Measurements from ENCODE around the gene COL6A2.

COL6A2 gene

DNA sequence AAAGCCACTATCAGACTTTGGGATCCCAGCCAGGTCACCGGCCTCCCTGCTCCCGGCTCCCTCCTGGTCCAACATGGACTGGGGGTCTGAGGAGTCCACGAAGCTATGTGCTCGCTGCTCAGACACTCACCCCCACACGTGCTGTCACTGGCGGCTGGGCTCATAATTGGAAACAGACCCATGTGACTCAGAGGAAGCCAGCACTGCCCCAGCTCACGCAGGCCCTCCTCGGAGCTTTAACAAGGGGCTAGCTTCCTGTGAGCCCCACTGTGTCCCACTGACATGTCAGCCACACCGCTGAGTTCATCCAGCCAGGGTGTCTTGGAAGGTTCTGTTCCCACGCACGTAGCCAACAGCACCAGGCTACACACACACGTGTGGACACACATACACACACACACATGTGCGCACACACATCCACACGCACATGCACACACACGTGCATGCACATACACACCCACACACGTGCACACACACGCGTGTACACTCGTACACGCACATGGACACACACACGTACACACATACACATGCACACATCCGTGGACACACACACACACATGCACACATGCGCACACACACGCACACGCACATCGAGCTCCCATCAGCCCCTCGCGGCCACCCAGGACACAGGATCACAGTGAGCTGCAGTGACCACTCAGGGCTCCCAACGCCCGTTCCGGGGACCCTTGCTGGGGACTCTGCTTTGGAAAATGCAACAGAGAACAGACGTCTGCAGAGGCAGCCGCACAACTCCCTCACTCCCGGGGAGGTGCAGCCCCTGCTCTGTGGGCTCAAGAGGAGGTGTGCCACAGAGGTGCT, 18.4 kb upstream of the COL6A2 start:
- no peaks in the 10 kb centered on the region for H3K4me1 ChIP-seq (ENCODE audit: control extremely low read depth in 1 of 4, control insufficient read depth in 4 of 4, insufficient read depth in 4 of 4, low read length in 3 of 4)
- H3K4me3 ChIP-seq (ENCODE audit: control insufficient read depth in 1 of 7, extremely low read depth in 1 of 7, insufficient read depth in 4 of 7, low read depth in 2 of 7, low read length in 6 of 7), result no peak overlapping the region
- peaks cover 0 to 2% (median 0%) of the 10 kb centered on the region in 5 experiments for H3K27me3 ChIP-seq (replicated peaks in 2 of 5; ENCODE audit: control insufficient read depth in 4 of 5, insufficient read depth in 5 of 5, low read length in 4 of 5)
- WGBS (ENCODE audit: insufficient coverage), result 86% methylated on average over 25 of the region's 34 CpGs
- H3K36me3 ChIP-seq (ENCODE audit: control insufficient read depth in 4 of 4, insufficient read depth in 4 of 4, low read length in 3 of 4), result no peaks in the 10 kb centered on the region
- ChIA-PET POLR2A (no interaction called here), CTCF (no interaction called here)
- no peak overlapping the region for H3K27ac ChIP-seq (ENCODE audit: insufficient read depth in 1 of 2, low read depth in 1 of 2, low read length in 2 of 2, poor library complexity in 1 of 2, severe bottlenecking in 2 of 2)
- no peak for DNase-seq
- no peaks in the 10 kb centered on the region for H3K9me3 ChIP-seq (ENCODE audit: control extremely low read depth in 1 of 5, control insufficient read depth in 4 of 5, insufficient read depth in 2 of 5, low read depth in 1 of 5, low read length in 4 of 5)

GRCh38 chr21:46080171-46081021, 17.5 kb upstream of the COL6A2 start:
- Histone ChIP-seq H3K27ac (ENCODE audit: insufficient read depth in 1 of 2, low read depth in 1 of 2, low read length in 2 of 2, poor library complexity in 1 of 2, severe bottlenecking in 2 of 2) (no peak overlapping the region), H3K9me3 (ENCODE audit: control extremely low read depth in 1 of 5, control insufficient read depth in 4 of 5, insufficient read depth in 2 of 5, low read depth in 1 of 5, low read length in 4 of 5) (no peaks in the 10 kb centered on the region), H3K36me3 (ENCODE audit: control insufficient read depth in 4 of 4, insufficient read depth in 4 of 4, low read length in 3 of 4) (no peaks in the 10 kb centered on the region), H3K4me3 (ENCODE audit: control insufficient read depth in 1 of 7, extremely low read depth in 1 of 7, insufficient read depth in 4 of 7, low read depth in 2 of 7, low read length in 6 of 7) (no peak overlapping the region), H3K4me1 (ENCODE audit: control extremely low read depth in 1 of 4, control insufficient read depth in 4 of 4, insufficient read depth in 4 of 4, low read length in 3 of 4) (no peaks in the 10 kb centered on the region), H3K27me3 (replicated peaks in 2 of 5; ENCODE audit: control insufficient read depth in 4 of 5, insufficient read depth in 5 of 5, low read length in 4 of 5) (peaks cover 0 to 2% (median 0%) of the 10 kb centered on the region in 5 experiments)
- 97% methylated on average over 23 of the region's 30 CpGs for WGBS (ENCODE audit: insufficient coverage)
- DNase-seq, result no peak
- ChIA-PET CTCF (no interaction called here), POLR2A (no interaction called here)

GRCh38 chr21:46081022-46081861, 16.7 kb upstream of the COL6A2 start:
- ChIA-PET CTCF (no interaction called here), POLR2A (no interaction called here)
- Histone ChIP-seq H3K27ac (ENCODE audit: insufficient read depth in 1 of 2, low read depth in 1 of 2, low read length in 2 of 2, poor library complexity in 1 of 2, severe bottlenecking in 2 of 2) (no peak overlapping the region), H3K27me3 (replicated peaks in 2 of 5; ENCODE audit: control insufficient read depth in 4 of 5, insufficient read depth in 5 of 5, low read length in 4 of 5) (peaks cover 0 to 2% (median 1%) of the 10 kb centered on the region in 5 experiments), H3K9me3 (ENCODE audit: control extremely low read depth in 1 of 5, control insufficient read depth in 4 of 5, insufficient read depth in 2 of 5, low read depth in 1 of 5, low read length in 4 of 5) (peaks cover 0 to 5% (median 0%) of the 10 kb centered on the region in 5 experiments), H3K36me3 (ENCODE audit: control insufficient read depth in 4 of 4, insufficient read depth in 4 of 4, low read length in 3 of 4) (no peaks in the 10 kb centered on the region), H3K4me1 (ENCODE audit: control extremely low read depth in 1 of 4, control insufficient read depth in 4 of 4, insufficient read depth in 4 of 4, low read length in 3 of 4) (no peaks in the 10 kb centered on the region), H3K4me3 (ENCODE audit: control insufficient read depth in 1 of 7, extremely low read depth in 1 of 7, insufficient read depth in 4 of 7, low read depth in 2 of 7, low read length in 6 of 7) (no peak overlapping the region)
- WGBS (ENCODE audit: insufficient coverage), result 93% methylated on average over 37 of the region's 39 CpGs
- no peak for DNase-seq

DNA sequence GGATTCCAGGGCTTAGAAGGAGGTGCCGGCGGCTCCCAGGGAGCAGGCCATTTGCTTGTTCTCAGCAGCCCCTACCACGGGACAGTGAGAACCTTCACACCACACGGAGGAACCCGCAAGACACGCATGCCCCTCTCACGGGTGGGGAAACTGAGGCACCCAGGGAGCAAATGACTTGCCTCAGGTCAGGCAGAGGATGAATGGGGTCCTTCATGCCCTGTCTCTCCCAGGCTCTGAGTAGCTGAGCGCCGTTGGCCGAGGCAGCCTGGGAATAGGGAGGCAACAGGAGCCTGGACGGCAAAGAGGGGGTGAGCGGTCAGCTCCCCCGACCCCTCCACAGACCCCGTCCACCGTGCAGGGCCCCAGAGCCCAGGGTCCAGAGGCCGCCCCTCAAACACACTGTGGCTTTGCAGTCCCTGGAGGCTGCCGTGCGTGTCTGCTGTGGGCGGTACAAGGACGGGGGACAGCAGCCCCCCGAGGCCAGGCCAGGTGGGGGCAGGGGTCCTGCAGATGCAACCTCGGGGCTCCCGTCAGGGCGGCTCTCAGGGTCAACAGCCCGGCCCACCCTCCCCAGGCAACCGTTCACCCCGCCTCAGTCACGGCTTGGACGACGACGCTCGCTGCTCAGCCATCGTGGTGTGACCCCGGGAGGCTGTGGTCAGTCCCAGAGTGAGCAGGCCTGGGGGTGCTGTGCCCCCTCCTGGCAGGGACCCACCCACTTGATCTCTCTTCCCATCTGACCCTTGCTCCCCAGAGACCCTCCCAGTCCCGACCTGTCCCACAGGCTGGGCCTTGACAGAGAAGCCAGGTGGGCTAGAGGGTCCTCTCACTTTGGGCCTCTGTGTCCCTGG, 15.8 kb upstream of the COL6A2 start:
- DNase-seq, result no peak
- H3K4me3 ChIP-seq (ENCODE audit: control insufficient read depth in 1 of 7, extremely low read depth in 1 of 7, insufficient read depth in 4 of 7, low read depth in 2 of 7, low read length in 6 of 7), result no peak overlapping the region
- no peak overlapping the region for H3K27ac ChIP-seq (ENCODE audit: insufficient read depth in 1 of 2, low read depth in 1 of 2, low read length in 2 of 2, poor library complexity in 1 of 2, severe bottlenecking in 2 of 2)
- no peaks in the 10 kb centered on the region for H3K4me1 ChIP-seq (ENCODE audit: control extremely low read depth in 1 of 4, control insufficient read depth in 4 of 4, insufficient read depth in 4 of 4, low read length in 3 of 4)
- ChIA-PET POLR2A (no interaction called here), CTCF (no interaction called here)
- H3K36me3 ChIP-seq (ENCODE audit: control insufficient read depth in 4 of 4, insufficient read depth in 4 of 4, low read length in 3 of 4), result no peaks in the 10 kb centered on the region
- WGBS (ENCODE audit: insufficient coverage), result 97% methylated on average over 31 of the region's 35 CpGs
- H3K27me3 ChIP-seq (replicated peaks in 2 of 5; ENCODE audit: control insufficient read depth in 4 of 5, insufficient read depth in 5 of 5, low read length in 4 of 5), result peaks cover 0 to 2% (median 1%) of the 10 kb centered on the region in 5 experiments
- peaks cover 0 to 13% (median under 1%) of the 10 kb centered on the region in 5 experiments for H3K9me3 ChIP-seq (ENCODE audit: control extremely low read depth in 1 of 5, control insufficient read depth in 4 of 5, insufficient read depth in 2 of 5, low read depth in 1 of 5, low read length in 4 of 5)

GRCh38 chr21:46082713-46082962, 15.3 kb upstream of the COL6A2 start:
- H3K4me1 ChIP-seq (ENCODE audit: control extremely low read depth in 1 of 4, control insufficient read depth in 4 of 4, insufficient read depth in 4 of 4, low read length in 3 of 4), result no peaks in the 10 kb centered on the region
- H3K4me3 ChIP-seq (ENCODE audit: control insufficient read depth in 1 of 7, extremely low read depth in 1 of 7, insufficient read depth in 4 of 7, low read depth in 2 of 7, low read length in 6 of 7), result no peak overlapping the region
- peaks cover 0 to 16% (median 5%) of the 10 kb centered on the region in 5 experiments for H3K9me3 ChIP-seq (ENCODE audit: control extremely low read depth in 1 of 5, control insufficient read depth in 4 of 5, insufficient read depth in 2 of 5, low read depth in 1 of 5, low read length in 4 of 5)
- H3K36me3 ChIP-seq (ENCODE audit: control insufficient read depth in 4 of 4, insufficient read depth in 4 of 4, low read length in 3 of 4), result no peaks in the 10 kb centered on the region
- CTCF ChIA-PET, result no interaction called here
- H3K27ac ChIP-seq (ENCODE audit: insufficient read depth in 1 of 2, low read depth in 1 of 2, low read length in 2 of 2, poor library complexity in 1 of 2, severe bottlenecking in 2 of 2), result no peak overlapping the region
- POLR2A ChIA-PET, result no interaction called here
- DNase-seq, result no peak
- 89% methylated on average over 3 of the region's 5 CpGs for WGBS (ENCODE audit: insufficient coverage)
- H3K27me3 ChIP-seq (replicated peaks in 2 of 5; ENCODE audit: control insufficient read depth in 4 of 5, insufficient read depth in 5 of 5, low read length in 4 of 5), result peaks cover 0 to 2% (median 1%) of the 10 kb centered on the region in 5 experiments

DNA sequence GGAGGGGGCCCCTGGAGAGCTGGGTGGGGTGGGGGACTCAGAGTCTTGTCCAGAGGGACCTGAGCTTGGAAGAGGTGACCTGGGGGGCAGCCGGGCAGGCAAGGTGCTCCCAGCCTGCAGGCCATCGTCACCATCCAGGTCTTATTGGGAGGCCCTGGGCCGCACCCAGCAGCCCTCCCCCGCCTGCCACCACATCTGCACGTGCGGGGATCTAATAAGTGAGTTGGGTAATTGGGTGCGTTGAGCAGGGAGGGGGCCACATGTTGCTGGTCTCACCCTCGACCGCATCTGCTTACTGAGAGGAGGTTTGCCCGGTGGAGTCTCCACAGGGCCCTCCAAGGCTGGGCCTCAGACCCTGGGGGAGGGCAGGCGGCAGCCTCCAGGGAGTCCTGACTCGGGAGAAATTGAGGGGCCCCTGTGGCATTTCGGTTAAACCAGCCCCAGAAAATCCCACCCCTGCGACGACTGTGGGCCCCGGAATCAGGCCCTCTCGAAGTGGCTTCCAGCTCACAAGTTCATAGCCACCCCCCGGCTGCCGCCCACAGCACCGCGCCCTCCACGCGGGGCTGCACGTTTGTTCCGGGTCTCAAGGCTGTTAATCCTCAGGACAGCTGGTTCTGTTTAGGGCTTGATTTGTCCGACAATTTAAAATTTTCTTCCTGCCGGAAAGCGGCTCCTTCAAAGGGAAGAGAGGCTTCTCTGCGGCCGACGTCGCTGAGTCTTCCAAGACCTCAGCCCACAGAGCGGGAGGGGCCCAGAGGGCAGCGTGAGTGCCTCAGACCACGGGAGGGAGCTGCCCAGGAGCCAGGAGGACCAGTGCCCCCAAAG, 14.7 kb upstream of the COL6A2 start:
- 95% methylated on average over 28 of the region's 35 CpGs for WGBS (ENCODE audit: insufficient coverage)
- Histone ChIP-seq H3K4me3 (ENCODE audit: control insufficient read depth in 1 of 7, extremely low read depth in 1 of 7, insufficient read depth in 4 of 7, low read depth in 2 of 7, low read length in 6 of 7) (no peak overlapping the region), H3K4me1 (ENCODE audit: control extremely low read depth in 1 of 4, control insufficient read depth in 4 of 4, insufficient read depth in 4 of 4, low read length in 3 of 4) (no peaks in the 10 kb centered on the region), H3K9me3 (ENCODE audit: control extremely low read depth in 1 of 5, control insufficient read depth in 4 of 5, insufficient read depth in 2 of 5, low read depth in 1 of 5, low read length in 4 of 5) (peaks cover 3 to 19% (median 8%) of the 10 kb centered on the region in 5 experiments), H3K27me3 (replicated peaks in 2 of 5; ENCODE audit: control insufficient read depth in 4 of 5, insufficient read depth in 5 of 5, low read length in 4 of 5) (peaks cover 0 to 2% (median 0%) of the 10 kb centered on the region in 5 experiments), H3K36me3 (ENCODE audit: control insufficient read depth in 4 of 4, insufficient read depth in 4 of 4, low read length in 3 of 4) (no peaks in the 10 kb centered on the region), H3K27ac (ENCODE audit: insufficient read depth in 1 of 2, low read depth in 1 of 2, low read length in 2 of 2, poor library complexity in 1 of 2, severe bottlenecking in 2 of 2) (no peak overlapping the region)
- DNase-seq, result no peak
- POLR2A ChIA-PET, result no interaction called here
- CTCF ChIA-PET, result interaction anchor here (1.0 kb wide), 1 partner anchor 8 kb away, joined by 3 read pairs; no protein-coding TSS in a partner anchor

All from common myeloid progenitor, CD34-positive (primary cell).